Testis (tissue), 3 donors: ENCODE data around the gene SPTBN4. TPM values are rescaled to one million over a fixed set of nuclear protein-coding genes. Genes with fewer than 3 reads are reported as not detected.

ENCODE experiments used
- DNase-seq: peaks from one replicate; pipeline ENCODE4 v3.0.0-alpha.2; 2019
- H3K27ac ChIP-seq, 2 donors: fragments of 200-600 bp; sonication (generic); one replicate each; pipeline ENCODE4 v1.5.1; 2019
- H3K27me3 ChIP-seq: fragments of 200-600 bp; sonication (generic); one replicate; pipeline ENCODE4 v1.5.1; 2019
- H3K36me3 ChIP-seq: fragments of 200-600 bp; sonication (generic); one replicate; pipeline ENCODE4 v1.5.1; 2017; ENCODE audit warnings: low read depth; ENCODE audit errors: missing control alignments
- H3K4me1 ChIP-seq: fragments of 200-600 bp; sonication (generic); one replicate; pipeline ENCODE4 v1.5.1; 2019
- H3K4me3 ChIP-seq, 2 donors: fragments of 200-600 bp; sonication (generic); one replicate each; pipeline ENCODE4 v1.5.1; 2017 to 2019
- H3K9me3 ChIP-seq: fragments of 200-600 bp; sonication (generic); one replicate; pipeline ENCODE4 v1.5.1; 2017
- CTCF ChIP-seq, 3 experiments: fragments of 450-650 bp in 2 of 3; fragments of 200-600 bp in 1 of 3; sonication (generic) in 1 of 3; IDR thresholded peaks; one replicate each; pipeline ENCODE4 v1.5.1; 2016 to 2019; ENCODE audit warnings: antibody characterized with exemption in 3 of 3, mild to moderate bottlenecking in 2 of 3, moderate library complexity in 1 of 3
- POLR2A ChIP-seq: fragments of 450-650 bp; IDR thresholded peaks from one replicate; pipeline ENCODE4 v1.6.1; 2017; ENCODE audit warnings: antibody characterized with exemption, mild to moderate bottlenecking, moderate library complexity
- WGBS, 2 donors: methylation state at CpG; one replicate each; pipeline ENCODE4 v1.1.5; 2018; 5-methylcytosine and 5-hydroxymethylcytosine counted together
- intact Hi-C: fragments of 100-400 bp; cut with DNase I; formaldehyde crosslinking; loops from one replicate; pipeline ENCODE4 v1.15.1; 2023; ENCODE audit warnings: low total_unique reads
- polyA plus RNA-seq: library from polyadenylated mRNA; stranded (reverse); fragments of 350-450 nt; fragmentation: Illumina TruSeq; extraction: RNeasy Lipid Tissue Mini Kit (QIAGEN cat#74804); gene quantifications from one replicate; pipeline ENCODE4 v1.2.3, GENCODE V29; 2014; ENCODE audit warnings: low read depth, low replicate concordance; ENCODE audit not compliant: insufficient read depth
- small RNA-seq, 2 donors: library from RNA; depleted of rRNA; stranded (forward); fragments of <200 nt; gene quantifications; one replicate each; pipeline ENCODE3, GENCODE V24; 2016
- total RNA-seq, 2 donors: library from RNA; depleted of rRNA; stranded (reverse); fragments of >200 nt; gene quantifications; one replicate each; pipeline ENCODE4 v1.2.3, GENCODE V29; 2016

The SPTBN4 gene
- total and polyA plus RNA-seq, 3 donors from 2014 or later, result 7.2 to 27.9 (median 18.3) TPM

GRCh38 chr19:40625406-40626120, 158.8 kb downstream of the SPTBN4 start:
- Histone ChIP-seq H3K27ac (no peak overlapping the region), H3K27me3 (no peaks in the 10 kb centered on the region), H3K4me1 (no peaks in the 10 kb centered on the region), H3K9me3 (no peaks in the 10 kb centered on the region), H3K4me3 (no peak overlapping the region), H3K36me3 (no peaks in the 10 kb centered on the region)
- TF ChIP-seq POLR2A (no peak), CTCF (IDR thresholded peaks at IDR 0.05) (no peak)
- no peak for DNase-seq
- WGBS, 2 donors, result 74 to 78% methylated on average over 1 to 7 of the region's 7 CpGs
- intact Hi-C loops, result no loop called here

Small RNA genes within 50 kb of the gene (small RNA-seq; reads per million reads assigned to genes)
- 0 reads per million in 2 donors for gene RF00017

Other genes starting within 250 kb of the SPTBN4 start
- under 1 TPM; 0.50 to 0.71 TPM for gene TTC9B, start 248.6 kb upstream of the SPTBN4 start, total RNA-seq
- gene TTC9B, start 248.6 kb upstream of the SPTBN4 start, polyA plus RNA-seq, result 0.30 TPM
- 1 to 10 TPM; 1.2 to 2.3 TPM for gene CCNP, start 240.3 kb upstream of the SPTBN4 start, total RNA-seq
- 0.74 TPM for gene CCNP, start 240.3 kb upstream of the SPTBN4 start, polyA plus RNA-seq
- gene AKT2, start 181.7 kb upstream of the SPTBN4 start, total RNA-seq, result 100 to 1,000 TPM; 195 to 229 TPM
- gene AKT2, start 181.7 kb upstream of the SPTBN4 start, polyA plus RNA-seq, result 154 TPM
- 10 to 100 TPM; 48.9 to 57.1 TPM for gene C19orf47, start 118.6 kb upstream of the SPTBN4 start, total RNA-seq
- 62.2 TPM for gene C19orf47, start 118.6 kb upstream of the SPTBN4 start, polyA plus RNA-seq
- 100 to 1,000 TPM; 277 to 533 TPM for gene PLD3, start 118.3 kb upstream of the SPTBN4 start, total RNA-seq
- gene PLD3, start 118.3 kb upstream of the SPTBN4 start, polyA plus RNA-seq, result 219 TPM
- gene HIPK4, start 76.8 kb upstream of the SPTBN4 start, total RNA-seq, result 10 to 100 TPM; 13.7 to 30.3 TPM
- gene HIPK4, start 76.8 kb upstream of the SPTBN4 start, polyA plus RNA-seq, result 32.8 TPM
- 1 to 10 TPM; 4.9 to 5.1 TPM for gene PRX, start 53.6 kb upstream of the SPTBN4 start, total RNA-seq
- 3.6 TPM for gene PRX, start 53.6 kb upstream of the SPTBN4 start, polyA plus RNA-seq
- gene SERTAD1, start 41.0 kb upstream of the SPTBN4 start, total RNA-seq, result 10 to 100 TPM in 1 of 2 donors, 1 to 10 TPM in 1; 8.6 to 10.9 TPM
- 8.3 TPM for gene SERTAD1, start 41.0 kb upstream of the SPTBN4 start, polyA plus RNA-seq
- gene SERTAD3, start 22.7 kb upstream of the SPTBN4 start, total RNA-seq, result 10 to 100 TPM; 24.3 to 33.9 TPM
- gene SERTAD3, start 22.7 kb upstream of the SPTBN4 start, polyA plus RNA-seq, result 22.4 TPM
- 10 to 100 TPM; 25.0 to 43.3 TPM for gene BLVRB, start 1.3 kb upstream of the SPTBN4 start, total RNA-seq
- gene BLVRB, start 1.3 kb upstream of the SPTBN4 start, polyA plus RNA-seq, result 36.8 TPM
- 10 to 100 TPM; 35.6 to 56.3 TPM for gene SHKBP1, start 109.9 kb downstream of the SPTBN4 start, total RNA-seq
- 37.2 TPM for gene SHKBP1, start 109.9 kb downstream of the SPTBN4 start, polyA plus RNA-seq
- 100 to 1,000 TPM; 309 to 417 TPM for gene LTBP4, start 134.4 kb downstream of the SPTBN4 start, total RNA-seq
- 270 TPM for gene LTBP4, start 134.4 kb downstream of the SPTBN4 start, polyA plus RNA-seq
- 10 to 100 TPM; 42.7 to 52.1 TPM for gene NUMBL, start 223.7 kb downstream of the SPTBN4 start, total RNA-seq
- 19.9 TPM for gene NUMBL, start 223.7 kb downstream of the SPTBN4 start, polyA plus RNA-seq
- 10 to 100 TPM; 56.6 to 71.7 TPM for gene COQ8B, start 249.9 kb downstream of the SPTBN4 start, total RNA-seq
- 43.8 TPM for gene COQ8B, start 249.9 kb downstream of the SPTBN4 start, polyA plus RNA-seq